ENCODE data around the gene AHNAK.

AHNAK gene

GRCh38 chr11:62431171-62431901 lies 115.3 kb downstream of the AHNAK start:
- no peak for DNase-seq

DNA sequence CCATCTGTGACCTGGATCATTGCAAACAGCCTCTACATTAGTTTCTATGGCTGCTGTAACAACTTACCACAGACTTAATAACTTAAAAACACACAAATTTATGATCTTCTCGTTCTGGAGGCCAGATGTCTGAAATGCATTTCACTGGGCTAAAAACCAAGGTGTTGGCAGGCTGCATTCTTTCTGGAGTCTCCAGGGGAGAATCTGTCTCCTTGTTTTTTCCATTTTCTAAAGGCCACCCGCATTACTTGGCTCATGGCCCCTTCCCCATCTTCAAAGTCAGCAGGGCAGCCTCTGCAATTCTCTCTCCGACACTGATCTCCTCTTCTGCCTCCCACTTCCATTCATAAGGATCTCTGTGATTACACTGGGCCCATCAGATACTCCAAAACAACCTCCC lies 116.2 kb downstream of the AHNAK start:
- DNase-seq = no peak

GRCh38 chr11:62428871-62429560 lies 117.6 kb downstream of the AHNAK start:
- DNase-seq = no peak

- DNase-seq = no peak
Measured at GRCh38 chr11:62427630-62428233, 118.9 kb downstream of the AHNAK start.

DNA sequence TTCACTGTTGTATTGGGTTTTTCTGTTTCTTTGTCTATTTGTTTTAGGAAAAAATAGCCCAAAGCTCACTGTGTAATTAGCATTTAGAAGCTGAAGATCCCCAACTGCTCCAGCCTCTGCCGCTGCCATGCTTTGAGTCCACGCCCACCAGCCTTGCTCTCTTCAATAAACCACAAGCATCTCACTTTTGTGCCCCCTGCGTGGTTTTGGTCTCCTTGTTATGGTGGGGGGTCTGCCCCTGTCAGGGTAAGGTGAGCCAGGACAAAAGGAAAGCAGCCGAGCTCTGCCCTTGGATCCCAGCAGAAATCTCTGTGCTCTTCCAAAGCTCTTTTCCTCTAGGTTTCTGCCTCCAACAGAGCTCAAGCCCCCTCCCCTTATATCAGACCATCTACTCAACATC lies 123.6 kb downstream of the AHNAK start:
- no peak for DNase-seq

GRCh38 chr11:62421996-62422395 lies 124.6 kb downstream of the AHNAK start:
- DNase-seq = no peak

- no peak for DNase-seq
Measured at GRCh38 chr11:62420882-62421281, 125.7 kb downstream of the AHNAK start.

GRCh38 chr11:62419943-62420342 lies 126.7 kb downstream of the AHNAK start:
- DNase-seq = no peak

GRCh38 chr11:62419314-62419929 lies 127.2 kb downstream of the AHNAK start:
- no peak for DNase-seq

DNA sequence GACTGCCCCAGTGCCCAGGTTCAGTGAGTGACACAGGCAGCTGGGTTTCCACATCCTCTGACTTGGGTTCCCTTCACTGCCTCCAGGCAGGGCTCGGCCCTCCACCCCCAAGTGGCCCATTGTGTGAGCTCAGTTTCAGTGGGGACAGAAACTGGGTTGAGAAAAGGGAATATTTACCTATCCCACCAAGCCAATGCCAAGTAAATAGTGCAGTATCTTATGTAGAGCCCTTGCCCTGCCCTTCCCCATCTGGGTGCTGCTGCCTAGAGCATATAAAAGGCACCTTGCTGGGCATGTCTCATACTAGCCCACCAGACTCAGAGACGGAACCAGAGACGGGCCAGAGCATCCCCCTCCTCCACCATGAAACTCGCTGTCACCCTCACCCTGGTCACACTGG lies 127.9 kb downstream of the AHNAK start, which contains the start of gene SCGB1A1:
SCGB1A1 (plus strand) TSS at position 301 of the 400 bp plus-strand sequence; CDS start at position 364, 63 bp downstream.
- DNase-seq = no peak

- DNase-seq = no peak
Measured at GRCh38 chr11:62418136-62418535, 128.5 kb downstream of the AHNAK start.

DNA sequence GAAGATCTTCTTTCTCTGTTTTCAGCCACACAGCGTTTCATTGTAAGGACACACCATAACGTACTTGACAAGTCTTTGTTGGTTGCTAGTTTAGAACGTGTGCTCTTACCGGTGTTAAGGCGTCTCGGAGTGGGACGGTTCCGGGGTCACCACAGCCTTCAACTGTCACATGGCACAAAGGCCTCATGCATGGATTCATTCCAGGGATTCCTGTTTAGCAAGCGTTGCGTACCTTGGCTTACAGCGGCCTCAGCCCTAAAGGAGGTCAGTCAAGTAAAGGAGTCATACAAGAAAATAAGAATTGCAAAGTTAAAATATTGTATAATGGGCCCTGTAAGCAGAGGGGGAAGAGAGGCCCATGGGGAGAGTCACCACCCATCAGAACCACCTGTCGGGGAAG lies 130.0 kb downstream of the AHNAK start:
- DNase-seq = no peak

- DNase-seq = no peak
Measured at GRCh38 chr11:62413060-62413696, 133.4 kb downstream of the AHNAK start.

DNA sequence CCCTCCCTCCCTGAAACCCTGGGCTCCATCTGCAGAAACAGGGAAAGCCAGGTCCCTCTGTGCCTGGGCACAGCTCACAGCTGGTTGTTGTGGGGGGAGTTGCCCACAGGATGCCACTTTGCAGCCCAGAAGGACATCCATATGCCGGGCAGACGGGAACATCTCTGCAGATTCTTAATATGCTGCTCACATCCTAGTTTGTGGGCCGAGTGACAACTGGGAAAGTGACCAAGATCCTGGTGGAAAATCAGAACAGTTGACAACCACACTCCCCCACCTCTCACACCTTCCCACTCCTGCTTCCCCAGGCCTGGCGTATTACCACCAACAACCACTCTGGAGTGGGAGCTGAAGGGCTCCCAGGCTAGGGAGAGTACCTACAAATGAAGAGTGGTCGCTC lies 135.1 kb downstream of the AHNAK start:
- DNase-seq = no peak

DNA sequence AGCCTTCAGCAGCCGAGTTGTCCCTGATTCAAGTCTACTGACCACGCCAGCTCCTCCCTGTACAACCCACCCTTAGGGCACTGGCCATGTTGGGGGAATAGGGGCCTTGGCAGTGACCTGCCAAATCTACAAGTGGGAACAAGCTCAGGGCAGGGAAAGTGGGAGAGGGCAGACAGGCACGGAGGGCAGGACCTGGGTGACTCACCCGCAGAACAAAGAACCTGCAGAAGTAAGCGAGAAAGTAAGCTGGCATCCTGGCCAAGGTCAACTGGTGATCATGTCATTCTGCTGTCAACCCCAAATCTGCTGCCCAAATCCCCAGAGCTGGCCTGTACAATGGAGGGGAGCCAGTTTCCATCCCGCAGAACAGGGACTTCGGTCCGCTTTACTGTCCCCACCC lies 135.6 kb downstream of the AHNAK start:
- no peak for DNase-seq

DNA sequence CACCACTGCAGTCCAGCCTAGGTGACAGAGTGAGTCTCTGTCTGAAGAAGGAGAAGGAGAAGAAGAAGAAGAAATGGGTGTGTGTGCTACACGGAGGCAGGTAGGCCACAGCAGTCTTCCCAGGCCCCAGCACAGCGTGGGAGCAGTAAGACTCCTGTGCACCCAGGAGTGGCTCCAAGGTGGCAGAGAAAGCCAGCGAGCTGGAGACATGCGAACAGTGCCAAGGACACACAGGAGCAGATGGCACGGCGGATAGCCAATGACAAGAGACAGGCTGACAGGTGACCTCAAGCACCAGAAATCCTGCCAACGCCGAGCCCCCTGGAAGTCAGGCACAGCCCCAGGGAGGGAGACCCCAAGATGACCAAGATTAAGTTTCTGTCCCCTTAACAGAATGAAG lies 136.8 kb downstream of the AHNAK start:
- DNase-seq = no peak

- DNase-seq = no peak
Measured at GRCh38 chr11:62406034-62406433, 140.6 kb downstream of the AHNAK start.

DNA sequence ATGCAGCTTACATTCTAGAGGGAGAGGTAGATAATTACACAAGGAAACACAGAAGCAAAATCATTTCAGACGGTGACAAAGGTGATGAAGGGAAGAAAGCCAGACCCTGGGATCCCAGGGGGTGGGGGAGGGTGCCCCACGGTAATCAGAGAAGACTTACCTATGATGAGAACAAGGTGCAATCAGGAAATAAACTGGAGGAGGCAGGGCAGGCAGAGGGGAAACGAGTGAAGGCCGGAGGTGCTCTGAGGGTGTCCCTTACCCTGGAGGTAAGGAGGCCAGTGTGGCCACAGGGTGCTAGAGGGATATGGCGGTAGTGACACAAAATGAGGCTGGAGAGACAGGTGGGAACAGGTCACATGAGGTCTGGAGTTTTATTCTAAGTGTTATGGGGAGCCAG lies 141.7 kb downstream of the AHNAK start:
- DNase-seq = no peak

GRCh38 chr11:62404435-62404834 lies 142.2 kb downstream of the AHNAK start:
- no peak for DNase-seq

- no peak for DNase-seq
Measured at GRCh38 chr11:62402960-62403730, 143.5 kb downstream of the AHNAK start.

- no peak for DNase-seq
Measured at GRCh38 chr11:62402226-62402959, 144.2 kb downstream of the AHNAK start.

DNA sequence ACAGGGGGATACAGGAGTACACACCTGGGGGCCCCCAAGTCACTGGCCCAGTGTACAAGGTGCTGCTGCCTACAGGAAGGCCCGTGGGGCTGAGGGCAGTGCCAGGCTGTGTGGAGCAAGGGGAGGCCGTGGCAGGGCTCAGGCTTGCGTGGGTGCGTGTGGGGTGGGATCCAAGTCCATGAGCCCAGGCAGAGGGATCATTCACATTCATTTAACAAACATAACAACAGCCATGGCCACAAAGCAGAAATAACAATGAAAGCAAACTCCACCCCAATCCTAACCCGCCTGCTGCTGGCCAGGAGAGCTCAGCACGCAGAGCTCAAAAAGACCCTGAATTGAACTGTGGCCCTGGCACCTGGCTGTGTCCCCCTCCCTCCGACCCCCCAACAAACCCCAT lies 144.8 kb downstream of the AHNAK start:
- no peak for DNase-seq
